ENCODE results near the gene PET100.

- TF ChIP-seq, protein P1, sequence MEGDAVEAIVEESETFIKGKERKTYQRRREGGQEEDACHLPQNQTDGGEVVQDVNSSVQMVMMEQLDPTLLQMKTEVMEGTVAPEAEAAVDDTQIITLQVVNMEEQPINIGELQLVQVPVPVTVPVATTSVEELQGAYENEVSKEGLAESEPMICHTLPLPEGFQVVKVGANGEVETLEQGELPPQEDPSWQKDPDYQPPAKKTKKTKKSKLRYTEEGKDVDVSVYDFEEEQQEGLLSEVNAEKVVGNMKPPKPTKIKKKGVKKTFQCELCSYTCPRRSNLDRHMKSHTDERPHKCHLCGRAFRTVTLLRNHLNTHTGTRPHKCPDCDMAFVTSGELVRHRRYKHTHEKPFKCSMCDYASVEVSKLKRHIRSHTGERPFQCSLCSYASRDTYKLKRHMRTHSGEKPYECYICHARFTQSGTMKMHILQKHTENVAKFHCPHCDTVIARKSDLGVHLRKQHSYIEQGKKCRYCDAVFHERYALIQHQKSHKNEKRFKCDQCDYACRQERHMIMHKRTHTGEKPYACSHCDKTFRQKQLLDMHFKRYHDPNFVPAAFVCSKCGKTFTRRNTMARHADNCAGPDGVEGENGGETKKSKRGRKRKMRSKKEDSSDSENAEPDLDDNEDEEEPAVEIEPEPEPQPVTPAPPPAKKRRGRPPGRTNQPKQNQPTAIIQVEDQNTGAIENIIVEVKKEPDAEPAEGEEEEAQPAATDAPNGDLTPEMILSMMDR (IDR thresholded peaks at IDR 0.05 in 4 of 5, conservative IDR thresholded peaks at IDR 0.05 in 1 of 5): no peak
- TF ChIP-seq POLR2A (IDR thresholded peaks at IDR 0.05): no peak
These were observed 15.6 kb downstream of the PET100 start for GRCh38 chr19:7645163-7645562.

Measured in gastrocnemius medialis (tissue), 4 donors.